ENCODE measurements around the gene CENPU. TPM values are rescaled to one million over a fixed set of nuclear protein-coding genes. Genes with fewer than 3 reads are reported as not detected.

The CENPU gene
- total and polyA plus RNA-seq, 10 of the 15 experiments (the other 5 are each of a cell fraction or from before 2014, with no cell fraction given): 26.6 to 90.8 (median 53.8) TPM

- H3K79me2 ChIP-seq (ENCODE audit: control insufficient read depth, insufficient read depth, low read length): peaks cover 40% of the 10 kb centered on the region
- H2AFZ ChIP-seq (ENCODE audit: control insufficient read depth, low read depth, low read length): no peak overlapping the region
- H3K4me2 ChIP-seq (ENCODE audit: control insufficient read depth, insufficient read depth): no peak overlapping the region
- RAD21 ChIA-PET (ENCODE audit: unreplicated experiment): no interaction called here
- DNase-seq (ENCODE audit: low read depth, low spot score): no peak
- SMC1A ChIA-PET (ENCODE audit: uncharacterized antibody, unreplicated experiment): no interaction called here
- no peaks in the 10 kb centered on the region for H4K20me1 ChIP-seq (ENCODE audit: control insufficient read depth, insufficient read depth)
- WGBS (ENCODE audit: insufficient coverage, insufficient replicate concordance, low lambda C conversion rate, missing lambda C conversion rate): over 99% methylated on average over 8 of the region's 8 CpGs
- ATAC-seq: no peak
- TF ChIP-seq EGR1 (IDR thresholded peaks at IDR 0.05; ENCODE audit: borderline replicate concordance in 1 of 2, low read depth in 2 of 2, low read length in 2 of 2) (no peak), E2F4 (IDR thresholded peaks at IDR 0.05; ENCODE audit: low read depth, low read length) (no peak), YY1 (IDR thresholded peaks at IDR 0.05; ENCODE audit: low read depth, low read length) (no peak), MEF2A (IDR thresholded peaks at IDR 0.05; ENCODE audit: insufficient read depth, low read depth, low read length) (no peak), ZBED1 (IDR thresholded peaks at IDR 0.05; ENCODE audit: borderline replicate concordance) (no peak), TCF3 (IDR thresholded peaks at IDR 0.05; ENCODE audit: borderline replicate concordance, insufficient read depth, low read depth, low read length) (no peak), PBX3 (IDR thresholded peaks at IDR 0.05; ENCODE audit: insufficient replicate concordance, low read depth, low read length) (no peak)
- peaks cover 9% of the 10 kb centered on the region; the same call in 1 of the 2 replicates for H3K4me1 ChIP-seq (ENCODE audit: control insufficient read depth, insufficient read depth, low read length)
- CTCF ChIA-PET: no interaction called here
- no TSS peak for BruUV-seq (replicated peaks)
- no peaks in the 10 kb centered on the region for H3K36me3 ChIP-seq (ENCODE audit: control insufficient read depth in 2 of 2, insufficient read depth in 2 of 2, low read length in 1 of 2)
- no peaks in the 10 kb centered on the region for H3K9me3 ChIP-seq (replicated peaks; ENCODE audit: control insufficient read depth, insufficient read depth, low read length)
- no peak for FAIRE-seq
- H3K4me3 ChIP-seq: no peak overlapping the region
- no peak overlapping the region for H3K9ac ChIP-seq (ENCODE audit: control insufficient read depth, insufficient read depth, low read length)
- in situ Hi-C loops (cut with MboI): loop anchor here (10.0 kb wide), 1 partner anchor 57 kb away; no protein-coding TSS in a partner anchor
- POLR2A ChIA-PET: no interaction called here
- intact Hi-C loops (cut with micrococcal nuclease; ENCODE audit: unreplicated experiment): no loop called here
- H3K27me3 ChIP-seq (replicated peaks in 1 of 2; ENCODE audit: control insufficient read depth in 2 of 2, insufficient read depth in 2 of 2, low read length in 1 of 2): no peaks in the 10 kb centered on the region
- H3K27ac ChIP-seq (ENCODE audit: control insufficient read depth, insufficient read depth): no peak overlapping the region
Observed at GRCh38 chr4:184651899-184652298, 82.0 kb downstream of the CENPU start.
